K562 (cell line): ENCODE measurements around the gene FOCAD. TPM values are rescaled to one million over a fixed set of nuclear protein-coding genes. Genes with fewer than 3 reads are reported as not detected.

ENCODE experiments used
- ATAC-seq: fragments of 200-7000 bp; cut with Tn5 transposase; 3 replicates; pipeline ENCODE4 v1.9.1; 2020; ENCODE audit warnings: moderate library complexity
- BruUV-seq: library from RNA; stranded (reverse); fragments of 400-500 nt; replicated peaks from 2 replicates; lab custom pipeline; 2021; lab: Mats Ljungman, UMichigan
- CTCF ChIA-PET: fragments of 300-600 bp; formaldehyde crosslinking; extraction: SDS; loops from one replicate; lab custom pipeline; 2021; ENCODE audit warnings: low intra/inter-chr PET ratio; lab: Yijun Ruan, JAX
- POLR2A ChIA-PET: fragments of 300-600, 350-650 bp; sonication (Branson Sonifier 250); formaldehyde crosslinking; extraction: SDS; loops from one replicate; lab custom pipeline; 2021; ENCODE audit warnings: antibody characterized with exemption, inconsistent platforms; lab: Yijun Ruan, JAX
- DNase-seq, 4 experiments: peaks; one replicate each; pipeline versions ENCODE4 v3.0.0 to v3.0.0-alpha.2; 2011 to 2018; ENCODE audit warnings: low spot score in 3 of 4, mixed read lengths in 3 of 4; ENCODE audit errors: extremely low read depth in 1 of 4
- FAIRE-seq: peaks from 2 replicates; lab custom pipeline; 2011; peaks lifted over from hg19 to GRCh38; lab: Jason Lieb, UNC
- H2AFZ ChIP-seq: 2 replicates; pipeline ENCODE4 v1.6.0; 2011; ENCODE audit warnings: low read depth, low read length, control low read depth, inconsistent platforms
- H3K27ac ChIP-seq: fragments of 200-600 bp; 3 replicates; pipeline ENCODE4 v1.8.0; 2011; ENCODE audit warnings: low read depth, mild to moderate bottlenecking, control low read depth, inconsistent platforms, low read length, moderate library complexity, mixed read lengths; ENCODE audit errors: extremely low read depth
- H3K27me3 ChIP-seq, 2 experiments: fragments of 300-600 bp in 1 of 2; 2 replicates in 1 of 2; 3 replicates in 1 of 2; pipeline versions ENCODE4 v1.6.0 to v1.8.0; 2011; ENCODE audit warnings: inconsistent platforms in 2 of 2, low read length in 2 of 2, mild to moderate bottlenecking in 1 of 2, mixed read lengths in 1 of 2, moderate library complexity in 1 of 2; ENCODE audit not compliant: control insufficient read depth in 2 of 2, insufficient read depth in 2 of 2
- H3K36me3 ChIP-seq: fragments of 300-600 bp; 3 replicates; pipeline ENCODE4 v1.8.0; 2011; ENCODE audit warnings: mild to moderate bottlenecking, low read length, inconsistent platforms; ENCODE audit not compliant: control insufficient read depth, insufficient read depth
- H3K4me1 ChIP-seq, 2 experiments: fragments of 200-600 bp in 1 of 2; replicated peaks in 1 of 2; 2 replicates in 1 of 2; 3 replicates in 1 of 2; pipeline versions ENCODE4 v1.5.1 to v1.8.0; 2011; ENCODE audit warnings: inconsistent platforms in 2 of 2, low read length in 2 of 2, mild to moderate bottlenecking in 1 of 2, mixed read lengths in 1 of 2, moderate library complexity in 1 of 2; ENCODE audit not compliant: control insufficient read depth in 2 of 2, insufficient read depth in 2 of 2
- H3K4me2 ChIP-seq: 2 replicates; pipeline ENCODE4 v1.6.1; 2011; ENCODE audit warnings: low read length, control low read depth, inconsistent platforms, mixed read lengths; ENCODE audit not compliant: insufficient read depth
- H3K4me3 ChIP-seq: fragments of 200-600 bp; sonication (generic), shearing (Covaris generic); 2 replicates; pipeline ENCODE4 v1.5.1; 2016; ENCODE audit warnings: control low read depth, inconsistent platforms
- H3K79me2 ChIP-seq: fragments of 200-600 bp; 3 replicates; pipeline ENCODE4 v1.8.0; 2011; ENCODE audit warnings: low read length, inconsistent platforms; ENCODE audit not compliant: control insufficient read depth, insufficient read depth
- H3K9ac ChIP-seq, 2 experiments: 2 replicates each; pipeline versions ENCODE4 v1.6.0 to v1.6.1; 2011; ENCODE audit warnings: low read depth in 2 of 2, low read length in 2 of 2, control low read depth in 1 of 2, inconsistent platforms in 1 of 2, mild to moderate bottlenecking in 1 of 2, mixed read lengths in 1 of 2; ENCODE audit not compliant: insufficient read depth in 1 of 2
- H3K9me1 ChIP-seq: one replicate; pipeline ENCODE4 v1.6.0; 2011; ENCODE audit warnings: inconsistent platforms, mild to moderate bottlenecking, low read length, moderate library complexity; ENCODE audit not compliant: control insufficient read depth, insufficient read depth
- H3K9me3 ChIP-seq: replicated peaks from 2 replicates; pipeline ENCODE4 v1.5.1; 2011; ENCODE audit warnings: low read depth, low read length, inconsistent platforms; ENCODE audit not compliant: control insufficient read depth, insufficient read depth
- H4K20me1 ChIP-seq: replicated peaks from 2 replicates; pipeline ENCODE4 v1.6.1; 2011; ENCODE audit warnings: low read length, inconsistent platforms, mixed read lengths; ENCODE audit not compliant: control insufficient read depth, insufficient read depth
- ARHGAP35 ChIP-seq: fragments of 450-650 bp; IDR thresholded peaks from 2 replicates; pipeline ENCODE4 v1.6.1; 2018; ENCODE audit not compliant: partially characterized antibody
- E2F5 ChIP-seq: sonication (generic); formaldehyde crosslinking; IDR thresholded peaks from 2 replicates; pipeline ENCODE4 v1.8.0; 2022; ENCODE audit warnings: mild to moderate bottlenecking, missing genetic modification reagents
- ETV6 ChIP-seq, 3 experiments: fragments of 150-350 bp in 1 of 3; sonication (generic) in 1 of 3; formaldehyde crosslinking in 1 of 3; IDR thresholded peaks; 2 replicates each; pipeline versions ENCODE4 v1.6.1 to v1.8.0; 2014 to 2022; ENCODE audit warnings: borderline replicate concordance in 2 of 3, low read depth in 2 of 3, antibody characterized with exemption in 1 of 3, low read length in 1 of 3, mild to moderate bottlenecking in 1 of 3, missing genetic modification reagents in 1 of 3
- FOSL1 ChIP-seq: fragments of 200-800 bp; sonication (Bioruptor generic); conservative IDR thresholded peaks from 2 replicates; pipeline ENCODE4 v1.6.1; 2016; ENCODE audit warnings: missing genetic modification characterization, missing compliant biosample characterization
- GATAD2B ChIP-seq: fragments of 450-650 bp; IDR thresholded peaks from 2 replicates; pipeline ENCODE4 v1.6.1; 2017; ENCODE audit warnings: mild to moderate bottlenecking, borderline replicate concordance
- JUN ChIP-seq, 2 experiments: sonication (generic) in 1 of 2; formaldehyde crosslinking in 1 of 2; IDR thresholded peaks; 2 replicates each; pipeline versions ENCODE4 v1.6.1 to v1.8.0; 2012 to 2022; ENCODE audit warnings: borderline replicate concordance in 2 of 2, mild to moderate bottlenecking in 2 of 2, improper control_type of control experiment in 1 of 2, low read depth in 1 of 2, low read length in 1 of 2, missing genetic modification reagents in 1 of 2
- LCOR ChIP-seq: sonication (generic); formaldehyde crosslinking; IDR thresholded peaks from 2 replicates; pipeline ENCODE4 v1.8.0; 2022; ENCODE audit warnings: mild to moderate bottlenecking, missing genetic modification reagents
- MAZ ChIP-seq, 2 experiments: fragments of 450-650 bp in 1 of 2; sonication (generic) in 1 of 2; formaldehyde crosslinking; IDR thresholded peaks in 1 of 2; conservative IDR thresholded peaks in 1 of 2; 2 replicates each; pipeline versions ENCODE4 v1.4.0 to v1.5.0; 2020; ENCODE audit warnings: mild to moderate bottlenecking in 1 of 2, missing genetic modification reagents in 1 of 2
- POLR2H ChIP-seq: IDR thresholded peaks from 2 replicates; pipeline ENCODE4 v1.6.1; 2016; ENCODE audit warnings: missing genetic modification characterization, low read depth, mild to moderate bottlenecking, control low read depth, missing compliant biosample characterization, moderate library complexity
- PRPF4 ChIP-seq: fragments of 200-400 bp; formaldehyde crosslinking; IDR thresholded peaks from one replicate; pipeline ENCODE4 v1.6.1; 2017; ENCODE audit warnings: low read length, low read depth, mild to moderate bottlenecking; ENCODE audit not compliant: insufficient read depth, poor library complexity, severe bottlenecking
- XRCC5 ChIP-seq: fragments of 200-400 bp; formaldehyde crosslinking; IDR thresholded peaks from 2 replicates; pipeline ENCODE4 v1.6.1; 2017; ENCODE audit warnings: low read depth, mild to moderate bottlenecking, low read length
- ZBTB11 ChIP-seq, 3 experiments: fragments of 200-800 bp in 1 of 3; fragments of 250-450 bp in 1 of 3; fragments of 450-650 bp in 1 of 3; sonication (Bioruptor Pico) in 1 of 3; sonication (Bioruptor generic) in 1 of 3; formaldehyde crosslinking in 1 of 3; IDR thresholded peaks; 2 replicates each; pipeline versions ENCODE4 v1.6.1 to v1.8.0; 2016 to 2022; ENCODE audit warnings: mild to moderate bottlenecking in 2 of 3, missing genetic modification characterization in 2 of 3, missing compliant biosample characterization in 1 of 3, moderate library complexity in 1 of 3
- ZNF165 ChIP-seq: fragments of 250-450 bp; sonication (Bioruptor Pico); IDR thresholded peaks from 2 replicates; pipeline ENCODE4 v1.4.0; 2020; ENCODE audit warnings: borderline replicate concordance
- ZNF551 ChIP-seq: fragments of 250-450 bp; sonication (Bioruptor Pico); IDR thresholded peaks from 2 replicates; pipeline ENCODE4 v1.5.0; 2021; ENCODE audit warnings: mild to moderate bottlenecking, moderate library complexity
- WGBS: fragments of 100-300 bp; shearing (Covaris generic); methylation state at CpG from one replicate; pipeline ENCODE4 v1.1.6; 2016; ENCODE audit warnings: low coverage, mixed read lengths; ENCODE audit not compliant: insufficient coverage; ENCODE audit errors: missing lambda C conversion rate; 5-methylcytosine and 5-hydroxymethylcytosine counted together
- in situ Hi-C: fragments of 300-500 bp; cut with MboI; formaldehyde crosslinking; loops from 4 replicates; pipeline ENCODE4 v1.15.0; 2018; ENCODE audit warnings: inconsistent platforms, mixed read lengths
- intact Hi-C: fragments of 100-400 bp; cut with micrococcal nuclease; formaldehyde crosslinking; loops from 2 replicates; pipeline ENCODE4 v1.14.2; 2022
- polyA plus RNA-seq, 8 experiments: library from polyadenylated mRNA; depleted of rRNA in 4 of 8; stranded (reverse) in 5 of 8; unstranded in 3 of 8; fragments of >200 nt; fragmentation: Nextera tagmentation in 2 of 8; fragmentation: Illumina TruSeq in 1 of 8; extraction: Ambion mirVana in 2 of 8; extraction: Trizol in 1 of 8; gene quantifications; 2 replicates each; pipeline versions ENCODE4 v1.2.1 to v1.2.3, GENCODE V29; 2011 to 2014; ENCODE audit warnings: inconsistent platforms in 1 of 8, missing spikeins in 1 of 8
- total RNA-seq, 7 experiments: library from RNA; depleted of rRNA in 6 of 7; stranded (reverse); fragments of >200 nt in 6 of 7; fragmentation: Illumina TruSeq in 2 of 7; extraction: Trizol in 2 of 7; gene quantifications; 2 replicates each; pipeline versions ENCODE4 v1.2.1 to v1.2.3, GENCODE V29; 2011 to 2021; ENCODE audit warnings: low replicate concordance in 1 of 7

The FOCAD gene
- total and polyA plus RNA-seq, 9 of the 15 experiments (the other 6 are each of a cell fraction or from before 2014, with no cell fraction given): 0.13 to 2.4 (median 1.6) TPM

DNA sequence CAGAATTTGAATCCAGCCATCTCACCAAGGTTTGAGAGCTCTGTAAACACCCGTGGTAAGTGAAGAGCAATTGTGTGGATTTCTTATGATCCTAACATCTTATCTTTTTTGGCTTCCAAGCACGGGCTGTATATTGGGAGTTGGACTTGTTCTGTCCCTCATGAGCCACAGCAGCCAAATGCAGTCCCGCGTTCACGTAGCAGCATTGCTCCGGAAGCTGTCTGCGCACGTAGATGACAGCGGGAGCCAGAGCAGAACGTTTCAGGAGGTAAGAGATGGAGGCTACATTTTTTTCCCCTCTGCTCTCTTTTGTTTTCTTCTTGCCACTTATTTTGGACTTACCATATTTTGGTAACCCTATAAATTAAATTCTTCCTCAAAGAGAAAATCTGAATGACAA is 260.4 kb downstream of the FOCAD start:
- POLR2A ChIA-PET: no interaction called here
- CTCF ChIA-PET: no interaction called here
- intact Hi-C loops: no loop called here
- TF ChIP-seq ZNF551 (CRISPR knock-in tag) (no peak), ARHGAP35 (no peak), MAZ (CRISPR knock-in tag; conservative IDR thresholded peaks at IDR 0.05 in 1 of 2, IDR thresholded peaks at IDR 0.05 in 1 of 2) (no peak), ETV6 (IDR thresholded peaks at IDR 0.05; ENCODE audit: borderline replicate concordance in 1 of 2, low read depth in 2 of 2, low read length in 1 of 2) (no peak), ETV6 (CRISPR knock-in tag; IDR thresholded peaks at IDR 0.05; ENCODE audit: borderline replicate concordance) (no peak), JUN (IDR thresholded peaks at IDR 0.05; ENCODE audit: borderline replicate concordance, low read depth, low read length) (no peak), JUN (CRISPR knock-in tag; IDR thresholded peaks at IDR 0.05; ENCODE audit: borderline replicate concordance) (no peak), POLR2H (tag) (no peak), PRPF4 (no peak), XRCC5 (no peak), E2F5 (no peak), ZBTB11 (CRISPR knock-in tag; IDR thresholded peaks at IDR 0.05) (no peak), LCOR (no peak), ZNF165 (no peak), GATAD2B (no peak), FOSL1 (no peak)

More for the DNA sequence above, 260.4 kb downstream of the FOCAD start:
- no peak for ATAC-seq
- Histone ChIP-seq H3K4me2 (no peak overlapping the region), H3K79me2 (no peaks in the 10 kb centered on the region), H3K27ac (no peak overlapping the region), H3K9me1 (no peaks in the 10 kb centered on the region), H3K4me1 (no peaks in the 10 kb centered on the region), H3K4me3 (no peak overlapping the region), H2AFZ (no peak overlapping the region), H3K36me3 (no peaks in the 10 kb centered on the region), H3K9me3 (no peaks in the 10 kb centered on the region), H4K20me1 (no peaks in the 10 kb centered on the region), H3K27me3 (no peaks in the 10 kb centered on the region), H3K9ac (no peak overlapping the region)
- in situ Hi-C loops: no loop called here
- BruUV-seq: no TSS peak
- WGBS: no CpG with 5 or more reads among the region's 10 CpGs
- no peak for DNase-seq
- no peak for FAIRE-seq
